Ishikawa (cell line): Measurements from ENCODE around the gene ELMOD3.

Experiments
- CEBPB ChIP-seq: IDR thresholded peaks from 2 replicates; pipeline ENCODE4 v1.6.1; 2012
- CREB1 ChIP-seq: IDR thresholded peaks from 2 replicates; pipeline ENCODE4 v1.6.1; 2012; ENCODE audit warnings: low read depth
- EGR1 ChIP-seq: IDR thresholded peaks from 2 replicates; pipeline ENCODE4 v1.6.1; 2012
- EP300 ChIP-seq: IDR thresholded peaks from 2 replicates; pipeline ENCODE4 v1.6.1; 2012; ENCODE audit warnings: borderline replicate concordance
- FOXM1 ChIP-seq: IDR thresholded peaks from 2 replicates; pipeline ENCODE4 v1.6.1; 2012; ENCODE audit warnings: low read depth, borderline replicate concordance
- MAX ChIP-seq: IDR thresholded peaks from 2 replicates; pipeline ENCODE4 v1.6.1; 2012
- NFIC ChIP-seq: IDR thresholded peaks from 2 replicates; pipeline ENCODE4 v1.6.1; 2012
- RAD21 ChIP-seq: IDR thresholded peaks from 2 replicates; pipeline ENCODE4 v1.6.1; 2012; ENCODE audit warnings: low read depth
- REST ChIP-seq: IDR thresholded peaks from 2 replicates; pipeline ENCODE4 v1.6.1; 2012; ENCODE audit warnings: low read depth, mild to moderate bottlenecking
- TAF1 ChIP-seq: IDR thresholded peaks from 2 replicates; pipeline ENCODE4 v1.6.1; 2012; ENCODE audit warnings: low read depth, mild to moderate bottlenecking
- TCF12 ChIP-seq: IDR thresholded peaks from 2 replicates; pipeline ENCODE4 v1.6.1; 2012; ENCODE audit warnings: low read depth
- TEAD4 ChIP-seq: IDR thresholded peaks from 2 replicates; pipeline ENCODE4 v1.6.1; 2012
- USF1 ChIP-seq: IDR thresholded peaks from 2 replicates; pipeline ENCODE4 v1.6.1; 2012
- YY1 ChIP-seq: IDR thresholded peaks from 2 replicates; pipeline ENCODE4 v1.6.1; 2012; ENCODE audit warnings: low read depth
- ZBTB7A ChIP-seq: IDR thresholded peaks from 2 replicates; pipeline ENCODE4 v1.6.1; 2012; ENCODE audit warnings: low read depth

ELMOD3 gene

GRCh38 chr2:85355521-85355920, 952 bp downstream of the ELMOD3 start:
- TF ChIP-seq USF1 (no peak), ZBTB7A (no peak), FOXM1 (no peak)

GRCh38 chr2:85356186-85356585, 1.6 kb downstream of the ELMOD3 start:
- TF ChIP-seq NFIC (no peak), ZBTB7A (no peak), TCF12 (no peak), TAF1 (no peak), USF1 (no peak), EP300 (no peak), YY1 (no peak), REST (no peak), CEBPB (no peak), MAX (no peak), EGR1 (no peak), FOXM1 (no peak), RAD21 (no peak), TEAD4 (no peak)

- TF ChIP-seq TAF1 (no peak), FOXM1 (no peak), NFIC (no peak), ZBTB7A (no peak), TEAD4 (no peak), EP300 (no peak), USF1 (no peak), CEBPB (no peak), TCF12 (no peak), CREB1 (no peak), EGR1 (no peak), RAD21 (no peak), MAX (no peak), REST (no peak), YY1 (no peak)
Observed at GRCh38 chr2:85357736-85358135, 3.2 kb downstream of the ELMOD3 start.

- TF ChIP-seq USF1 (no peak), ZBTB7A (no peak), REST (no peak), CEBPB (no peak), TCF12 (no peak), RAD21 (no peak), NFIC (no peak), FOXM1 (no peak), CREB1 (no peak), TEAD4 (no peak), TAF1 (no peak), YY1 (no peak), MAX (no peak), EGR1 (no peak), EP300 (no peak)
Observed at GRCh38 chr2:85367180-85367579, 12.6 kb downstream of the ELMOD3 start.
